ENCODE data around the gene PRDM10.

DNA sequence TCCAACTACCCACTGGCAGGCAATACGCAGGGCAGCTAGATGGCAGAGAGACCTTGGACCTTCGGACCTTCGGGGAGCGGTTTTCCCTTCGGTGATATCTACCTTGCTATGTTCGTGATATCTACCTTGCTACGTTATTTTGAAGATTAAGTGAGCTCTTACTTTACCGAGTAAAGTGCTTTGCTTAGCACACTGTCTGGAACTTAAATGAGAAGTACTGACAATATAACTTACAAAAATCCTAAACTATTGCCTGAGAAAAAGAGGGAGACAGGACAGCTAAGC lies 1.0 kb upstream of the PRDM10 start:
- TF ChIP-seq ETV6 (conservative IDR thresholded peaks at IDR 0.05 in 1 of 2, IDR thresholded peaks at IDR 0.05 in 1 of 2; ENCODE audit: borderline replicate concordance in 1 of 2, low read depth in 1 of 2) = no peak
- TF ChIP-seq NRF1 (conservative IDR thresholded peaks at IDR 0.05; ENCODE audit: low read depth, low read length) = no peak
- TF ChIP-seq ZNF274 (IDR thresholded peaks at IDR 0.05; ENCODE audit: insufficient read depth, insufficient read length) = no peak
- TF ChIP-seq, protein P1, sequence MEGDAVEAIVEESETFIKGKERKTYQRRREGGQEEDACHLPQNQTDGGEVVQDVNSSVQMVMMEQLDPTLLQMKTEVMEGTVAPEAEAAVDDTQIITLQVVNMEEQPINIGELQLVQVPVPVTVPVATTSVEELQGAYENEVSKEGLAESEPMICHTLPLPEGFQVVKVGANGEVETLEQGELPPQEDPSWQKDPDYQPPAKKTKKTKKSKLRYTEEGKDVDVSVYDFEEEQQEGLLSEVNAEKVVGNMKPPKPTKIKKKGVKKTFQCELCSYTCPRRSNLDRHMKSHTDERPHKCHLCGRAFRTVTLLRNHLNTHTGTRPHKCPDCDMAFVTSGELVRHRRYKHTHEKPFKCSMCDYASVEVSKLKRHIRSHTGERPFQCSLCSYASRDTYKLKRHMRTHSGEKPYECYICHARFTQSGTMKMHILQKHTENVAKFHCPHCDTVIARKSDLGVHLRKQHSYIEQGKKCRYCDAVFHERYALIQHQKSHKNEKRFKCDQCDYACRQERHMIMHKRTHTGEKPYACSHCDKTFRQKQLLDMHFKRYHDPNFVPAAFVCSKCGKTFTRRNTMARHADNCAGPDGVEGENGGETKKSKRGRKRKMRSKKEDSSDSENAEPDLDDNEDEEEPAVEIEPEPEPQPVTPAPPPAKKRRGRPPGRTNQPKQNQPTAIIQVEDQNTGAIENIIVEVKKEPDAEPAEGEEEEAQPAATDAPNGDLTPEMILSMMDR (IDR thresholded peaks at IDR 0.05 in 2 of 3, conservative IDR thresholded peaks at IDR 0.05 in 1 of 3; ENCODE audit: control insufficient read depth in 2 of 3, extremely low read depth in 1 of 3, insufficient read depth in 1 of 3, low read depth in 3 of 3, low read length in 3 of 3) = no peak; a peak in 1 of 6 replicates
- no peak for TF ChIP-seq RAD21 (IDR thresholded peaks at IDR 0.05; ENCODE audit: insufficient read depth, low read depth, low read length)
- TF ChIP-seq TCF7 (IDR thresholded peaks at IDR 0.05; ENCODE audit: borderline replicate concordance) = no peak
- no peak for TF ChIP-seq POLR2A (IDR thresholded peaks at IDR 0.05; ENCODE audit: low read depth, low read length)

All from GM12878 (cell line).